SK-N-MC (cell line): Measurements from ENCODE around the gene SHKBP1.

Source experiments
- EZH2 ChIP-seq: fragments of 200-600 bp; sonication (generic); IDR thresholded peaks from one replicate; pipeline ENCODE4 v1.6.1; 2017; ENCODE audit warnings: antibody characterized with exemption
- FOXP2 ChIP-seq: optimal IDR thresholded peaks from 2 replicates; pipeline ENCODE3; 2011; ENCODE audit warnings: mild to moderate bottlenecking, moderate library complexity; ENCODE audit not compliant: insufficient read depth; ENCODE audit errors: extremely low read length, control extremely low read depth
- POLR2AphosphoS5 ChIP-seq: IDR thresholded peaks from 2 replicates; pipeline ENCODE4 v1.6.1; 2012; ENCODE audit warnings: mild to moderate bottlenecking, low read depth, low read length, borderline replicate concordance

DNA sequence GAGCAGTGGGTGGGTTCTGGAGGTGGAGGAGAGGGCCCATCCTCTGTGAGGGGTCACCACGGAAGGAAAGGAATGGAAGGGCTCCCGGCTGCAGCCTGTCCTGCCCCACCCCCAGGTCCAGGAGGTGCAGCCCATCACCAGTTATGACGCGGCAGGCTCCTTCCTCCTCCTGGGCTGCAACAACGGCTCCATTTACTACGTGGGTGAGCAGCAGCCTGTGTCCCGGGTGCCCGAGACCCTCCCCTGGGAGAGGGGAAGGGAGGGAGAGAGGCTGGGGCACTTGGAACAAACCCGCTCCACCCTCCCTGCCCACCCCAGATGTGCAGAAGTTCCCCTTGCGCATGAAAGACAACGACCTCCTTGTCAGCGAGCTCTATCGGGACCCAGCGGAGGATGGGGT, 6.6 kb downstream of the SHKBP1 start:
- TF ChIP-seq EZH2 (no peak), POLR2AphosphoS5 (no peak), FOXP2 (no peak)
